OCI-LY3 (cell line): ENCODE results near the gene SOX12.

Source experiments
- CTCF ChIP-seq: fragments of 200-600, 300-600 bp; sonication (generic); IDR thresholded peaks from 2 replicates; pipeline ENCODE4 v1.5.1; 2014; ENCODE audit warnings: antibody characterized with exemption, low read length, low read depth
- EZH2phosphoT487 ChIP-seq: fragments of 200-600 bp; shearing (Covaris generic); IDR thresholded peaks from 2 replicates; pipeline ENCODE4 v1.6.1; 2018; ENCODE audit warnings: antibody characterized with exemption, mixed run types, low read depth

GRCh38 chr20:305745-306144 lies 19.6 kb upstream of the SOX12 start:
- TF ChIP-seq CTCF = no peak
- no peak for TF ChIP-seq EZH2phosphoT487
